Ovary (tissue), 9 donors: Measurements from ENCODE around the gene MPP4. TPM values are rescaled to one million over a fixed set of nuclear protein-coding genes. Genes with fewer than 3 reads are reported as not detected.

ENCODE experiments used
- DNase-seq, 5 donors: peaks; one replicate each; pipeline ENCODE4 v3.0.0-alpha.2; 2019 to 2020
- H3K27ac ChIP-seq, 2 donors: fragments of 200-600 bp; one replicate each; pipeline versions ENCODE4 v1.5.1 to v1.8.0; 2019 to 2022
- H3K27me3 ChIP-seq: fragments of 200-600 bp; one replicate; pipeline ENCODE4 v1.8.0; 2022
- H3K36me3 ChIP-seq: fragments of 200-600 bp; sonication (generic); one replicate; pipeline ENCODE4 v1.5.1; 2019
- H3K4me1 ChIP-seq: one replicate; pipeline ENCODE4 v1.8.1; 2013; ENCODE audit warnings: mild to moderate bottlenecking, moderate library complexity; ENCODE audit not compliant: insufficient read depth
- H3K4me3 ChIP-seq: fragments of 200-600 bp; sonication (generic); one replicate; pipeline ENCODE4 v1.5.1; 2017
- H3K9me3 ChIP-seq, 2 donors: fragments of 200-600 bp in 1 of 2; sonication (generic) in 1 of 2; one replicate each; pipeline versions ENCODE4 v1.5.1 to v1.8.1; 2013 to 2019; ENCODE audit warnings: mild to moderate bottlenecking in 1 of 2, moderate library complexity in 1 of 2
- EP300 ChIP-seq: sonication (generic); formaldehyde crosslinking; IDR thresholded peaks from one replicate; pipeline ENCODE4 v1.6.1; 2017; ENCODE audit warnings: antibody characterized with exemption
- POLR2A ChIP-seq: fragments of 450-650 bp; IDR thresholded peaks from one replicate; pipeline ENCODE4 v1.6.1; 2017; ENCODE audit warnings: antibody characterized with exemption, mild to moderate bottlenecking, moderate library complexity
- whole genome bisulfite sequencing, 3 donors: extraction: QIAGEN DNeasy Blood & Tissue Kit in 1 of 3; methylation state at CpG; one replicate each; pipeline versions ENCODE4 v1.1.5 to v1.1.7; 2013 to 2017; 5-methylcytosine and 5-hydroxymethylcytosine counted together
- intact Hi-C, 4 donors: fragments of 100-400 bp; cut with DNase I; formaldehyde crosslinking; loops; one replicate each; pipeline versions ENCODE4 v1.11.0 to v1.15.1; 2022 to 2023
- polyA plus RNA-seq, 2 donors: library from polyadenylated mRNA; stranded (reverse); fragments of 200-250 nt in 1 of 2; fragments of 350-450 nt in 1 of 2; fragmentation: Illumina TruSeq in 1 of 2; extraction: RNeasy Lipid Tissue Mini Kit (QIAGEN cat#74804) in 1 of 2; gene quantifications; one replicate each; pipeline ENCODE4 v1.2.3, GENCODE V29; 2013 to 2014
- total RNA-seq, 7 donors: library from RNA; depleted of rRNA in 2 of 7; stranded (reverse); fragments of >200 nt in 2 of 7; fragmentation: NEBNext Ultra II Directional in 3 of 7; extraction: Animal tissue kit (Norgen Biotek cat#: 25700) in 3 of 7; gene quantifications; one replicate each; pipeline versions ENCODE4 v1.1.0 to v1.2.4, GENCODE V29; 2016 to 2023
- TF ChIP-seq, protein P1 (sequence below), 3 donors: fragments of 450-650 bp in 2 of 3; fragments of 200-600 bp in 1 of 3; IDR thresholded peaks; one replicate each; pipeline versions ENCODE4 v1.5.1 to v1.8.0; 2016 to 2022; ENCODE audit warnings: antibody characterized with exemption in 3 of 3, mild to moderate bottlenecking in 1 of 3
- donor health status: DM: no; HTN: no; CAD: no; lungs with moderate emphysema.
- donor health status: DM: no; HTN: no; CAD: no.
- donor health status: Bipolar disorder and iron deficiency.
- donor health status: DM: yes; HTN: yes; CAD: no.
- donor health status: DM: no; HTN: no; CAD: no.
- donor health status: DM: yes; HTN: yes; CAD: no.

Gene MPP4
- total and polyA plus RNA-seq, 9 donors: 0.04 to 0.36 (median 0.23) TPM; not detected in 5

DNA sequence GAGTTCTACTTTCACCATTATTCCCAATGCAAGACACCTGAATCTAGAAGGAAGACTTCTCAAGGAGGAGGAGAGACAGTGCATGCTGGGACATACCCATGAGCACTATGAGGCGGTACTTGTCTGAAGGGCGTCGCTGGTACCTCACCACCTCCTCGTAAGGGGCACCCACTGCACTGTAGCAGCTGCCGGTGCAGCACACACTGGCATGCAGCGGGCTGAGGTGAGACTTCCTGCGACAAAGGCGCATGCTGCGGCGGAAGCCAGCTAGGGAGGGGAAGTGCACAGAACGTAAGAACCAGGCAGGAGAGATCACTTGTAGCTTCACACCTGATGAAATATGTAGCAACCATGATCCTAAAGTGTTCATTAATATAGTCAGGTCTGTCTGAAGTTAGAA is 42.3 kb downstream of the MPP4 start:
- H3K27ac ChIP-seq: no peak overlapping the region
- TF ChIP-seq EP300 (no peak), POLR2A (no peak)
- TF ChIP-seq, protein P1, sequence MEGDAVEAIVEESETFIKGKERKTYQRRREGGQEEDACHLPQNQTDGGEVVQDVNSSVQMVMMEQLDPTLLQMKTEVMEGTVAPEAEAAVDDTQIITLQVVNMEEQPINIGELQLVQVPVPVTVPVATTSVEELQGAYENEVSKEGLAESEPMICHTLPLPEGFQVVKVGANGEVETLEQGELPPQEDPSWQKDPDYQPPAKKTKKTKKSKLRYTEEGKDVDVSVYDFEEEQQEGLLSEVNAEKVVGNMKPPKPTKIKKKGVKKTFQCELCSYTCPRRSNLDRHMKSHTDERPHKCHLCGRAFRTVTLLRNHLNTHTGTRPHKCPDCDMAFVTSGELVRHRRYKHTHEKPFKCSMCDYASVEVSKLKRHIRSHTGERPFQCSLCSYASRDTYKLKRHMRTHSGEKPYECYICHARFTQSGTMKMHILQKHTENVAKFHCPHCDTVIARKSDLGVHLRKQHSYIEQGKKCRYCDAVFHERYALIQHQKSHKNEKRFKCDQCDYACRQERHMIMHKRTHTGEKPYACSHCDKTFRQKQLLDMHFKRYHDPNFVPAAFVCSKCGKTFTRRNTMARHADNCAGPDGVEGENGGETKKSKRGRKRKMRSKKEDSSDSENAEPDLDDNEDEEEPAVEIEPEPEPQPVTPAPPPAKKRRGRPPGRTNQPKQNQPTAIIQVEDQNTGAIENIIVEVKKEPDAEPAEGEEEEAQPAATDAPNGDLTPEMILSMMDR (IDR thresholded peaks at IDR 0.05): no peak
- H3K9me3 ChIP-seq: no peaks in the 10 kb centered on the region
- intact Hi-C loops: no loop called here
- no peaks in the 10 kb centered on the region for H3K4me1 ChIP-seq
- H3K36me3 ChIP-seq: no peaks in the 10 kb centered on the region
- H3K4me3 ChIP-seq: no peak overlapping the region
- 92 to 93% (median 93%) methylated on average over 11 of the region's 11 CpGs for WGBS, 3 donors
- DNase-seq: no peak
- no peaks in the 10 kb centered on the region for H3K27me3 ChIP-seq

DNA sequence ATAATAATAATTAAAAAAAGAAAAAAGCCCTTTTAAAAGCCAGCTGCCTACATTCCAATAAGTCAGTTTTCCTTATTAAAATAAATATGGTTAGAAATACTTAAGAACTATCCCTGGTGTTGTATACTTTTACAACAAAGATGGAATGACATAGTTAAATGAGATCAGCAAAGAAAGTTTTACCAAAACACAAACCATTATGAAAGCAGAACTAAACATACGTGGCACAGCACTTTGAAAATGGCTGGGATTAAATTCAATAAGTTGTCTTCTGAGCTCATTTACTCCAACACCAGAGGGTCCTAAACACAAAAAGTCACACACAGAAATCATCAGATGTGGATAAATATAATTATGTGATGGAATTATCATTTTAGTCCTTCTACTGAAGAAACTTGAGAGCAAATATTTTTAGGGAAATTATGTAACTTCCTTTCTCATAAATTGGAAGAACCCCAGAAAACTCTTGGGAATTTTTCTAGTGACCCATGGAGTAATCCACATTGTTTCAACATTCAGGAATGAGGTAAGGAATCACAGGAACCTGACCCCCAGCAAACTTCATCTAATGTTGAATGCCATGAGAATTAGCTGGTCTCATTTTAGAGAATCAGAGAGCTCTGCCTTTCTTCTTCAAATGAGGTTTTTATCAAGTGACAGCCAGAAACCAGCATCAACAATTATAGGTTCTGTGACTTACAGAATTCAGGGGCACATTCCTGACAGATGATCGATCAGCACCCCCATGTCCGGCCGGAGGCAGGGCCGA is 43.6 kb downstream of the MPP4 start:
- H3K27me3 ChIP-seq: no peaks in the 10 kb centered on the region
- DNase-seq: no peak
- TF ChIP-seq POLR2A: no peak
- H3K4me1 ChIP-seq: no peaks in the 10 kb centered on the region
- H3K4me3 ChIP-seq: no peak overlapping the region
- H3K36me3 ChIP-seq: no peaks in the 10 kb centered on the region
- H3K9me3 ChIP-seq: no peaks in the 10 kb centered on the region
- WGBS, 3 donors: 73 to 81% (median 80%) methylated on average over 5 of the region's 5 CpGs
- H3K27ac ChIP-seq: no peak overlapping the region
- intact Hi-C loops: no loop called here

DNA sequence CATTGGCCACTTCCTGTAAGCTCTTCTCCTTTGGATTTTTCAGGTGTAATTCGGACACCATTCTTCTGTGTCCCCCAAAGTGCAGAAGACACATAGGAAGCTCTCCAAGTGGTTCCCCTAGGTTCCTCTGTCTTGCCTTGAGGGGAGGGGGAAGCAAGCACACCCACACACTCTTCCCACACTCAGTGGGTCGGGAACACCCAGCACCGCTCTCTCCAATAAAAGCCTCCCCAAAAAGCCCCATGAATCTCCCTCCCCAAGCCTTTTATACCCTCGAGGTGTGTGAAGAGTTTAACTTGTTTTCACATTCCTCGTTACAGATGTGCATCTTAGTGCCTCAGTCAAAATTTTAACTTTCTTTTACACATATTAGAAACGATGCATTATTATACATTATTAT is 45.2 kb downstream of the MPP4 start:
- no peak for DNase-seq
- no peak overlapping the region for H3K27ac ChIP-seq
- no peaks in the 10 kb centered on the region for H3K9me3 ChIP-seq
- H3K36me3 ChIP-seq: no peaks in the 10 kb centered on the region
- no peak overlapping the region for H3K4me3 ChIP-seq
- 74 to 86% (median 78%) methylated on average over 6 of the region's 6 CpGs for WGBS, 3 donors
- TF ChIP-seq EP300: no peak
- TF ChIP-seq POLR2A: no peak
- TF ChIP-seq, protein P1 (IDR thresholded peaks at IDR 0.05): no peak
- no peaks in the 10 kb centered on the region for H3K27me3 ChIP-seq
- H3K4me1 ChIP-seq: no peaks in the 10 kb centered on the region
- intact Hi-C loops: no loop called here

DNA sequence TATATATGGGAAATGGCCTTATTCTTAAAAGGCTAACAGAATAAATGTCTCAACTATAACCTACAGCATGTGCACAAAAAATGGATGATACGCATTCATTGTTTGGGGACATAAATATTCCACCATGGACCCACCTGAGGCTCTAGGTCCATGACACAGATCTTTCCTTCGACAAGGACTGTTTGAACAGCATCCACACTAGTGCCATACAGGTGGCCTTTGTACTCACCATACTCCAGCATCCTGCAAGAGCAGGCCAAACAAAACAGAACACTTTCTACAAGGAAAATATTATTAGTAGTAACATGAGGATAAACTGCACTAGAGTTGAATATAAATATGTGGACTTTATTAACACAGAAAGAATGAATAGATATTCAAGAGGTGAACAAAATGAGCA is 49.0 kb downstream of the MPP4 start:
- intact Hi-C loops: no loop called here
- WGBS, 3 donors: 91 to 95% (median 92%) methylated on average over 2 of the region's 2 CpGs
- TF ChIP-seq POLR2A (no peak), EP300 (no peak)
- TF ChIP-seq, protein P1 (IDR thresholded peaks at IDR 0.05): no peak

DNA sequence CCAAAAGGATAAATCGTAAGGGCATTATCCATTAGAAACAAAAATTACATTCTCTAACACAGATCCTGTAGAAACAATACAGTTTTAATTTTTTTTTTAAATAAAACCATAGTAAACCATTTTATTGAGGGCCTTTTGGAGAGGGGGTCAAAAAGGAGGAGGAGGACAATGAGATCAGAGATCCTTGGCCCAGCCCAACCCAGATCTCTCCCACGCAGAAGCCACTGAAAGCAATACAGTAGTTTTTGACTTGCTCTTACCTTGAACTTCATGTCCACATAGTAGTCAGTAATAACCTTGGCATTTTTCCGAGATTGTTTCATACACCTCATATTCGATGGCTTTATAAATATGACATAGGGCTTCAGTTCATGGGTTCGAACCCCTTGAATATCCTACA is 51.0 kb downstream of the MPP4 start:
- DNase-seq: no peak
- Histone ChIP-seq H3K4me3 (no peak overlapping the region), H3K27me3 (no peaks in the 10 kb centered on the region), H3K9me3 (no peaks in the 10 kb centered on the region), H3K27ac (no peak overlapping the region), H3K36me3 (no peaks in the 10 kb centered on the region), H3K4me1 (peaks cover 2% of the 10 kb centered on the region)
- 51 to 70% (median 55%) methylated on average over 5 of the region's 5 CpGs for WGBS, 3 donors
- intact Hi-C loops: no loop called here
- TF ChIP-seq POLR2A: no peak
- TF ChIP-seq EP300: no peak
- TF ChIP-seq, protein P1 (IDR thresholded peaks at IDR 0.05): no peak

More for the DNA sequence above, 49.0 kb downstream of the MPP4 start:
- peaks cover 2% of the 10 kb centered on the region for H3K4me1 ChIP-seq
- H3K4me3 ChIP-seq: no peak overlapping the region
- no peak for DNase-seq
- H3K27ac ChIP-seq: no peak overlapping the region
- H3K9me3 ChIP-seq: no peaks in the 10 kb centered on the region
- H3K36me3 ChIP-seq: no peaks in the 10 kb centered on the region
- H3K27me3 ChIP-seq: no peaks in the 10 kb centered on the region
